Measurements from ENCODE around the gene MASP2.
A peak's percentile ranks its signal among the peaks of the same experiment; 100 is the strongest.
"Not testable (repeated sequence)": the region's sequence is repeated elsewhere in the genome, so short reads cannot be mapped to it uniquely, and the experiment has no call there.

MASP2 gene

GRCh38 chr1:11063937-11064537 is 17.0 kb upstream of the MASP2 start:
- not testable (repeated sequence) for H3K9me3 Mint-ChIP-seq, H3K4me3 Mint-ChIP-seq, DNase-seq, H3K27me3 Mint-ChIP-seq, H3K27ac Mint-ChIP-seq
- Mint-ChIP-seq H3K36me3 (peaks cover 36% of the 10 kb centered on the region), H3K4me1 (peaks cover 31% of the 10 kb centered on the region)
- CTCF ChIA-PET = interaction anchor here (0.7 to 1.8 kb wide), 2 partner anchors 25 to 134 kb away, joined by 3 to 6 read pairs; no protein-coding TSS in a partner anchor

- no peak overlapping the region for H3K4me3 Mint-ChIP-seq
- H3K27ac Mint-ChIP-seq = peak overlapping the region; percentile 64
Observed at GRCh38 chr1:11062965-11063401, 15.9 kb upstream of the MASP2 start.

DNA sequence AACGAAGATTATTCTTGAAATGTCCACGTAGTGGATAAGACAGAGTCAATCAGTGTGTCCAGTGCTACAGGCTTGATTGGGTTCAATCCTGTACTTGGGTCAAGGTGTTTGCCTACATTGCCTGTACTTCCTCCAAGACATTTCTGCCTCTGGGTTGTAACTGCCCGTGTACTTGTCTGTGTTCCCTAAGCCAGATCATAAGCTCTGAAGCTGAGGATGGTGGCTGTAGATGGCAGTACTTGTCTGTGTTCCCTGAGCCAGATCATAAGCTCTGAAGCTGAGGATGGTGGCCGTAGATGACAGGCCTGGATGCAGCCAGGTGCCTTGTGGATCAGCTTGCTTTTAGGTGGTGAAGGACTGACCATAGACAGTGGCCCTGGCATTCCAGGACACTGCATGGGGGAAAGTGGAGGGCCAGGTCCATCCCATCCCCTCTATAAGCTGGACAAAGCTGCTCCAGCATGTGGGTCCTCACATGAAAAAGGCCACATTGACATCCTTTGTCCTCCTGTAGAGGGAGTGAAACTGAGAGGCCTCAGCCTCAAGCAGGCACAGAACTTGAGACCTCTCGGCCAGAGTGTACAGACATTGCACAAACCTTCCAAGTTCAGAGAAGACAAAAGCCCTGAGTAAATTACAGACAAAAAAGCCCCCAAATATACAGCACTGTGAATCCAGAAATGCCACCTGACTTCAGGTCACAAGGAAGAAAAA is 14.8 kb upstream of the MASP2 start:
- peaks cover 34% of the 10 kb centered on the region for H3K36me3 Mint-ChIP-seq
- H3K27ac Mint-ChIP-seq = peak overlapping the region; percentile 90
- no peaks in the 10 kb centered on the region for H3K27me3 Mint-ChIP-seq
- H3K4me3 Mint-ChIP-seq = peak overlapping the region; percentile 94
- no peak for DNase-seq
- H3K4me1 Mint-ChIP-seq = peaks cover 37% of the 10 kb centered on the region
- CTCF ChIA-PET = interaction anchor here (1.0 to 2.8 kb wide), 4 partner anchors 24 to 584 kb away, joined by 3 to 17 read pairs (median 4); partner anchors contain the start of gene MTOR
- no peaks in the 10 kb centered on the region for H3K9me3 Mint-ChIP-seq

More at GRCh38 chr1:11062965-11063401, 15.9 kb upstream of the MASP2 start:
- peaks cover 29% of the 10 kb centered on the region for H3K36me3 Mint-ChIP-seq
- H3K9me3 Mint-ChIP-seq = no peaks in the 10 kb centered on the region
- no peaks in the 10 kb centered on the region for H3K27me3 Mint-ChIP-seq
- CTCF ChIA-PET = interaction anchor here (2.8 kb wide), 1 partner anchor 26 kb away, joined by 17 read pairs; no protein-coding TSS in a partner anchor
- no peak for DNase-seq
- H3K4me1 Mint-ChIP-seq = peaks cover 37% of the 10 kb centered on the region

GRCh38 chr1:11059968-11060830 is 13.2 kb upstream of the MASP2 start, which contains the start of gene SRM:
TSS of gene SRM (minus strand) at chr1:11060018. CDS start at chr1:11059943, 75 bp downstream.
- H3K9me3 Mint-ChIP-seq = no peaks in the 10 kb centered on the region
- no peaks in the 10 kb centered on the region for H3K27me3 Mint-ChIP-seq
- peak within 1 kb of the TSS; percentile 97 for H3K4me3 Mint-ChIP-seq
- peak within 1 kb of the TSS; percentile 92 for H3K27ac Mint-ChIP-seq
- DNase-seq = peak; percentile 92
- H3K36me3 Mint-ChIP-seq = peaks cover 21% of the 10 kb centered on the region
- H3K4me1 Mint-ChIP-seq = peaks cover 37% of the 10 kb centered on the region
- CTCF ChIA-PET = interaction anchor here (0.6 to 2.8 kb wide), 4 partner anchors 23 to 1358 kb away, joined by 3 to 17 read pairs (median 4); no protein-coding TSS in a partner anchor

GRCh38 chr1:11059155-11059967 is 12.3 kb upstream of the MASP2 start:
- Mint-ChIP-seq H3K36me3 (peaks cover 18% of the 10 kb centered on the region), H3K27me3 (no peaks in the 10 kb centered on the region), H3K27ac (peak overlapping the region; percentile 92), H3K4me3 (peak overlapping the region; percentile 97), H3K4me1 (peaks cover 37% of the 10 kb centered on the region), H3K9me3 (no peaks in the 10 kb centered on the region)
- CTCF ChIA-PET = no interaction called here
- no peak for DNase-seq

DNA sequence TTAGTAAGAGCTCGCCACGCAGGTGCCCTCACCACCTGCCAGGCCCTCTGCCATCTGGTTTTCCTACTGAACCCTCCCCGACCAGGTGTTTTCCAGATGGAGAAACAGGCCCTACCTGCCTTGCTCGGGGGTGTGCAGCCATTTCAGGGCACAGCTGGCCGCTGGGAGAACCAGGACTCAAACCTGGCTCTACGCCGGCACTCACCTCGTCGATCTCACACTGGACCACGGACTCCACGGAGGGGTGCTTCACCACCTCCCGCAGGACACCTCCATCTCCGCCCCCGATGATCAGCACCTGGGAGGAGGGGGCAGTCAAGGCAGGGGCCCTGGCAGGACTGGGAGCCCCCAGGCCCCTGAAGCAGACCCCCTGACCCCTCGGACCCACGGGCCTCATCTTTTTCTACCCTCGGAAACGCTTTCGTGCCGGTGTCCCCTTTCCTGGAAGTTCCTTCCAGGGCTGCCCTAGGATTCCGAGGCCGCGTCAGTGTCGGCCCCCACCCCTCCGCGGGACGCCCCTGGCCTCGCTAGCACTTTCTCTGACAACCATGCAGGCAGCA is 11.6 kb upstream of the MASP2 start:
- H3K27ac Mint-ChIP-seq = peak overlapping the region; percentile 37
- no peaks in the 10 kb centered on the region for H3K27me3 Mint-ChIP-seq
- H3K4me3 Mint-ChIP-seq = peak overlapping the region; percentile 97
- CTCF ChIA-PET = interaction anchor here (0.6 to 2.3 kb wide), 2 partner anchors 21 to 568 kb away, joined by 4 to 12 read pairs; no protein-coding TSS in a partner anchor
- no peak for DNase-seq
- peaks cover 37% of the 10 kb centered on the region for H3K4me1 Mint-ChIP-seq
- no peaks in the 10 kb centered on the region for H3K9me3 Mint-ChIP-seq
- H3K36me3 Mint-ChIP-seq = peaks cover 19% of the 10 kb centered on the region

- no peak for DNase-seq
- peaks cover 16% of the 10 kb centered on the region for H3K36me3 Mint-ChIP-seq
- no peak overlapping the region for H3K27ac Mint-ChIP-seq
- peak overlapping the region; percentile 97 for H3K4me3 Mint-ChIP-seq
- CTCF ChIA-PET = interaction anchor here (2.3 kb wide), 1 partner anchor 20 kb away, joined by 12 read pairs; no protein-coding TSS in a partner anchor
- H3K4me1 Mint-ChIP-seq = peaks cover 33% of the 10 kb centered on the region
- H3K9me3 Mint-ChIP-seq = no peaks in the 10 kb centered on the region
- no peaks in the 10 kb centered on the region for H3K27me3 Mint-ChIP-seq
Observed at GRCh38 chr1:11058026-11058425, 11.0 kb upstream of the MASP2 start.

DNA sequence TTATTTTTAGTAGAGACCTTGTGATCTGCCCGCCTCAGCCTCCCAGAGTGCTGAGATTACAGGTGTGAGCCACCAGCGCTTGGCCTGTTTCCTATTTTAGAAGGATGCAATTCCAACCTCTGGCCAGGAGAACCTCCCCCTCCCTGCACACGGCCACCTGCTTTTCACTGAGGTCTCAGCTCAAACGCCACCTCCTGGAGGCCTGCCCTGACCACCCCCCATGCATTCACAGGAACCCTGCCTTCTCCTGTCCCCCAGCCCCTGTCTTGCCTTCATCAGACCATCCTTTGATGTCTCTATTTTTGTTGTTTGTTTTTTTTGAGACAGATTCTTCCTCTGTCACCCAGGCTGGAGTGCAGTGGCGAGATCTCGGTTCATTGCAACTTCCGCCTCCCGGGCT is 10.4 kb upstream of the MASP2 start:
- H3K4me3 Mint-ChIP-seq = no peak overlapping the region
- peaks cover 28% of the 10 kb centered on the region for H3K4me1 Mint-ChIP-seq
- no peak for DNase-seq
- H3K27ac Mint-ChIP-seq = no peak overlapping the region
- H3K36me3 Mint-ChIP-seq = peaks cover 14% of the 10 kb centered on the region
- H3K9me3 Mint-ChIP-seq = no peaks in the 10 kb centered on the region
- CTCF ChIA-PET = interaction anchor here (2.3 kb wide), 1 partner anchor 19 kb away, joined by 12 read pairs; no protein-coding TSS in a partner anchor
- H3K27me3 Mint-ChIP-seq = no peaks in the 10 kb centered on the region

DNA sequence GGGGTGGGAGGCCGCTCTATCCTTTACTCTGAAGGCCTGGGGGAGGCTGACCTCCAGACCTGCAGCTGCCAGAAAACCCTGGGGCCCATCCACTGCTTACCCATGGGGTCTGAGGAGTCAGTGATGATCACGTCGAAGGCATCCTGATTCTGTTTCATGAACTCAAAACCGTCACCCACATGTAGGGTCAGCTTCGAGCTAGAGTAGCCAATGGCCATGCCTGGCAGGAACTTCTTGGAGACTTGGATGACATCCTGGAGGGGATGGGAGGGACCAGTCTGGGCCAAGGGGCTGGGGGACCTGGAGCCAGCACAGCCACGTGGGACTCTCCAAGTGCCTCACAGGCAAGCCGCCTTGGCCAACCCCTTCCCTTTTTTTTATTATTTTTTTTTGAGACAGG is 9.5 kb upstream of the MASP2 start:
- no peaks in the 10 kb centered on the region for H3K27me3 Mint-ChIP-seq
- DNase-seq = no peak
- H3K27ac Mint-ChIP-seq = no peak overlapping the region
- CTCF ChIA-PET = interaction anchor here (0.9 to 2.3 kb wide), 2 partner anchors 11 to 18 kb away, joined by 3 to 12 read pairs; no protein-coding TSS in a partner anchor
- H3K36me3 Mint-ChIP-seq = peaks cover 14% of the 10 kb centered on the region
- peaks cover 21% of the 10 kb centered on the region for H3K4me1 Mint-ChIP-seq
- no peaks in the 10 kb centered on the region for H3K9me3 Mint-ChIP-seq
- H3K4me3 Mint-ChIP-seq = no peak overlapping the region

GRCh38 chr1:11055676-11056075 is 8.6 kb upstream of the MASP2 start:
- Mint-ChIP-seq H3K27ac (no peak overlapping the region), H3K4me3 (no peak overlapping the region)
- CTCF ChIA-PET = interaction anchor here (0.9 kb wide), 1 partner anchor 10 kb away, joined by 3 read pairs; no protein-coding TSS in a partner anchor

DNA sequence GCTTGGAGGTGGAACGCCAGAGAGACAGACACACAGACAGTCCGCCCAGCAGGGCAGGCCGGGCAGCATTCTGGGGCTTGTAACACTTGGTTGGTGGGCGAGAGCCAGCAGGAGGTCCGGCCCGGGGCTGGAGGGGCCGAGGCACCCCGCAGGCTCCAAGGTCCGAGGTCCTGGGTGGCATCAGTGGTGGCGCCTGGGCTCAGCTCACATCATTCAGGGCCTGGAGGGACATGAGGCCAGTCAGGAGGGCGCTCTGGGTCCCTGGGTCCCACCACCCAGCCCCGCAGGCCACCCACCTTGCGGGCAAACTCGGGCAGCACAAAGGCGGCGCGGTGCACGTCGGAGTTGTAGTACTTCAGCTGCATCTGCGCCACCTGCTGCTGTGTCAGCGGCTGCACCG is 7.6 kb upstream of the MASP2 start:
- no peak for DNase-seq
- Mint-ChIP-seq H3K27me3 (no peaks in the 10 kb centered on the region), H3K4me3 (no peak overlapping the region), H3K36me3 (peaks cover 13% of the 10 kb centered on the region), H3K27ac (no peak overlapping the region), H3K9me3 (no peaks in the 10 kb centered on the region), H3K4me1 (peaks cover 9% of the 10 kb centered on the region)
- CTCF ChIA-PET = interaction anchor here (0.7 kb wide), 1 partner anchor 142 kb away, joined by 3 read pairs; no protein-coding TSS in a partner anchor

More at GRCh38 chr1:11055676-11056075, 8.6 kb upstream of the MASP2 start:
- Mint-ChIP-seq H3K9me3 (no peaks in the 10 kb centered on the region), H3K4me1 (peaks cover 14% of the 10 kb centered on the region), H3K36me3 (peaks cover 13% of the 10 kb centered on the region), H3K27me3 (no peaks in the 10 kb centered on the region)
- no peak for DNase-seq

- Mint-ChIP-seq H3K27ac (no peak overlapping the region), H3K4me1 (peaks cover 8% of the 10 kb centered on the region), H3K9me3 (no peaks in the 10 kb centered on the region), H3K4me3 (no peak overlapping the region), H3K27me3 (no peaks in the 10 kb centered on the region), H3K36me3 (peaks cover 12% of the 10 kb centered on the region)
- CTCF ChIA-PET = no interaction called here
- DNase-seq = no peak
Observed at GRCh38 chr1:11054181-11054580, 7.1 kb upstream of the MASP2 start.

DNA sequence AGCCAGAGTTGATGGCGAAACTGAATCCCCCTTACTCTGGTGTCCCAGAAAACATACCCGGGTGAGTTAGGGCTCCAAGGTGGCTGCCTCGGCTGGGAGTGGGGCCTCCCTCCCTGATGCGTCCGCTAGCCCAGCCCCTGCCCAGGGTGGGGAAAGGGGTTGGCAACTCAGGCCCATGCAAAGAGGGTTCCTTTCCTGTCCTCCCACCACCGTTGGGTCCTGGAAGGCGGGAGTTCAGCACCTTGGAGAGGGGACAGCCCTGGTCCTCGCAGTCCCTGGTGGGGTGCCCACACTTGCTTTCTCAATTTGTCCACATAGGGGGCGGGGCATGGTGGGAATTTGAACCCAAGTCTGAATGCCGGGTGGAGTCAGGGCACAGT is 6.7 kb upstream of the MASP2 start:
- H3K27me3 Mint-ChIP-seq = no peaks in the 10 kb centered on the region
- H3K9me3 Mint-ChIP-seq = no peaks in the 10 kb centered on the region
- no peak overlapping the region for H3K4me3 Mint-ChIP-seq
- no peak overlapping the region for H3K27ac Mint-ChIP-seq
- DNase-seq = peak; percentile 44
- H3K36me3 Mint-ChIP-seq = peaks cover 11% of the 10 kb centered on the region
- CTCF ChIA-PET = no interaction called here
- peaks cover 3% of the 10 kb centered on the region for H3K4me1 Mint-ChIP-seq
